Measurements from ENCODE around the gene CYLD.

The CYLD gene

DNA sequence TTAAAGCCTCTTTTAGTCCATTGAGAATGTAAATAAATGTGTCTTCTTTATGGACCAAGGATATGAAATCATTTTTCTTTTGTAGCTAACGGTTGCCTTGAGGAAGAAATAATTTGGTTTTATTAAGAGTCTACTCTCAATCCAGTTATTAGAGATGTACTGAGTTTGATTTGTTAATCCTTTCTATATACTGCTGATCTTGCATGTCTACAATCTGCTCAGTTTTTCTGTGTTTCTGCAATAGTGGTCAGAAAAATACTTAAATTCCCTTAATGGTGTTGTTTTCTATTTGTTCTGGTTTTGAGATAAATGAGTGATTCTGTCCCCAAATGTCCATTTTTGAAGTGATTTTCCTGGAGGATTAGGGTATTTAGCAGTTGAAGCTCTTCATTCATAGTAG lies 54.9 kb downstream of the CYLD start:
- no peak for DNase-seq (ENCODE audit: low read depth)
- TF ChIP-seq CTCF (IDR thresholded peaks at IDR 0.05; ENCODE audit: insufficient read depth, low read depth, low read length, missing control alignments): no peak
- H3K4me3 ChIP-seq (ENCODE audit: low read length): no peak overlapping the region

DNA sequence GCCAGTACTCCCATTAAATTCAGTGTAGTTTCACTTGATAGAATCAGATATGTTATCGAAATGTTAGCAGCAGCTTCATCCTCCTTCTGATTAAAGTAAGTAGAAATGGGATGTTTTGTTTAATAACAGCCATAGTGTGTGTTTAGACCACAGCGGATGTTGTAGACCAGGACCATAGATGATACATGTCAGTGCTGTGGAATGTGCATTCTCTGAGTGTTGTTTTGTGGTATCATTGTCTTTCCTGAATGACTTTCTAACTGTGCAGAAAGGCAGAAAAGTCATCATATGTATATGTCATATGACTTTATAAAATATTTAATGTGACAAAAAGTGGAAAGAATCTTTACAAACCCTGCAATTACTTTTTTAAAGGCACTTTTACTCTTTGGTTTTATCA lies 55.6 kb downstream of the CYLD start:
- no peak overlapping the region for H3K4me3 ChIP-seq (ENCODE audit: low read length)
- DNase-seq (ENCODE audit: low read depth): no peak
- no peak for TF ChIP-seq CTCF (IDR thresholded peaks at IDR 0.05; ENCODE audit: insufficient read depth, low read depth, low read length, missing control alignments)

DNA sequence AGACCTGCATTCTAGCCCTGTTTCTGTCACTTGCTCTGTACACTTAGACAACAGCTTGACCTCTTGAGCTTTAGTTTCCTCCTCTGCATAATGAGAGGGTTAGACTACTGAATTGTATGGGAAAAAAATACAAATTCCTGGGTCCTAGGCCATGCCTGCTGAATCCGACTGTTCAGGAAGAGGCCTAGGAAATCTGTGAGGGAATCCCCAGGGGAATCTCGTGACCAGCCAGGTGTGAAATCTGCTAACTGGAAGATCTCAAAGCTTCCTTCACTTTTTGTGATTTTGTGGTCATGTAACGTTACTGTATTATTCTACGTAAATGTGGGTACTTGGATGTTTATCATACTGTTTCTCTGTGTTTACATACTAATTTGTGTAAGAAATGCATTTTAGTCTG lies 58.2 kb downstream of the CYLD start:
- DNase-seq (ENCODE audit: low read depth): no peak
- no peak overlapping the region for H3K4me3 ChIP-seq (ENCODE audit: low read length)
- no peak for TF ChIP-seq CTCF (IDR thresholded peaks at IDR 0.05; ENCODE audit: insufficient read depth, low read depth, low read length, missing control alignments)

- no peak for DNase-seq (ENCODE audit: low read depth)
- TF ChIP-seq CTCF (IDR thresholded peaks at IDR 0.05; ENCODE audit: insufficient read depth, low read depth, low read length, missing control alignments): no peak
- H3K4me3 ChIP-seq (ENCODE audit: low read length): no peak overlapping the region
Measured at GRCh38 chr16:50801036-50801435, 59.1 kb downstream of the CYLD start.

- TF ChIP-seq CTCF (IDR thresholded peaks at IDR 0.05; ENCODE audit: insufficient read depth, low read depth, low read length, missing control alignments): no peak
- DNase-seq (ENCODE audit: low read depth): no peak
- H3K4me3 ChIP-seq (ENCODE audit: low read length): no peak overlapping the region
Measured at GRCh38 chr16:50802000-50802399, 60.1 kb downstream of the CYLD start.

GRCh38 chr16:50802961-50803360 lies 61.1 kb downstream of the CYLD start:
- no peak for DNase-seq (ENCODE audit: low read depth)
- no peak for TF ChIP-seq CTCF (IDR thresholded peaks at IDR 0.05; ENCODE audit: insufficient read depth, low read depth, low read length, missing control alignments)
- no peak overlapping the region for H3K4me3 ChIP-seq (ENCODE audit: low read length)

DNA sequence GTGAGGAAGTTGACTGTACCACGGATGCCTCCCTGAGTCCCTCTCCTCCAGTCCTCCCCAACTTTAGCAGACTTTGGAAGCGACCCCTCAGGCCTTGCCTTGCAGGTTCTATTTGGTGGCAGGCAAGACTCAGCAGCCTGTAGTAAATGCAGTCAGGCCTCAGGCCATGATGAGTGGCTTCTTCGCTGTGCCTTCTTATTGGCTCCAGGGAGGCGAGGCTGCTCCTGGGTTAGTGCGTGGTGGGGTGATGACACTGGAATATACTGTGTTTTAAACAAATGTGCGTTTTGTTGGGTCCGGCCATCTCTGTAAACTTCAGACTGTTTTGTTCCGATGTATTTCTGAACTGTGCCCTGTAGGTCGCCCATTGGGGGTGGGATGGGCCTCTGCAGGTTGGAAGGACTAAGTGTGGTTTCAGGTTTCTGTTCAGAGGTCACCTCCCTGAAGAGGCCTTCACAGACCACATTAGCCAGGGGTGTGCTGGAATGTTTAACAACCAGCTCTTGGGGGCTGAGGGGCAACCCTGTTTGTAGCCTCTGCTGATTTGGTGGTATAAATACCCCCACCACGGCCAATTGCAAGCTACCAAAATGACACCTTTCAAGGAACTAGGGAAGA lies 62.5 kb downstream of the CYLD start:
- no peak overlapping the region for H3K4me3 ChIP-seq (ENCODE audit: low read length)
- TF ChIP-seq CTCF (IDR thresholded peaks at IDR 0.05; ENCODE audit: insufficient read depth, low read depth, low read length, missing control alignments): no peak
- no peak for DNase-seq (ENCODE audit: low read depth)
